ENCODE data around the gene PDE8A. TPM values are rescaled to one million over a fixed set of nuclear protein-coding genes. Genes with fewer than 3 reads are reported as not detected.
"Not testable (repeated sequence)": the region's sequence is repeated elsewhere in the genome, so short reads cannot be mapped to it uniquely, and the experiment has no call there.

PDE8A gene
- total RNA-seq, 2 experiments from 2014 or later: 23.2 to 24.4 TPM

DNA sequence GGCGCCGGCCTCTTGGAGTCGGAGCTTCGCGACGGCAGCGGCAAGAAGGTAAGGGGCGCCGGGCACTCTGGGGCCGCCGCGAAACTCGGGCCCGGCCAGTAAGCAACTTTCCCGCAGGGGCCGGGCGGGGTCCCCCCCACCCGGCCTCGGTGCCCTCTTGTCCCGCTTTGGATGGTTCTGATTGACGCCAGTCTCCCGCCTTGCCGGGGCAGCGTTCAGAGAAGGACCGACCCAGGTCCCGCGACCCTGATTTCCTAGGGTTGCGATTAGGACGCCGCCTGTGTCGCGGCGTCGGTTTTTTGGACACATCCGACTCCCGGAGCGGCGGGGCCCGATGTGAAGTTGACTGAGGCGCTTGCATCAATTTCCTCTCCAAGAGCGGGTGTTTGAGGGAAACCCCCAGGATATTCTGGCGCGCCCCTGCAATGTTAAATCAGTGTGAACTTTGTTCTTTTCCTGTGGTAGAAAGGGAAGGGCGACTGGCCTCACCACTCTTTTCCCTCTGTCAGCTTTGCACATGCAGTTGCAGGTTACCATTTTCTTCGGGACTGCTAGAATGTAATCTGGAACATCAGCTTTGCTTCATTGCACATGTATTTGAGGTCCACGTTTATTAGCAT is 755 bp downstream of the PDE8A start:
- POLR2A ChIA-PET: interaction anchor here (2.6 kb wide), 1 partner anchor 9 kb away, joined by 14 read pairs; no protein-coding TSS in a partner anchor
- intact Hi-C loops (cut with micrococcal nuclease): no loop called here
- no peak for ATAC-seq

DNA sequence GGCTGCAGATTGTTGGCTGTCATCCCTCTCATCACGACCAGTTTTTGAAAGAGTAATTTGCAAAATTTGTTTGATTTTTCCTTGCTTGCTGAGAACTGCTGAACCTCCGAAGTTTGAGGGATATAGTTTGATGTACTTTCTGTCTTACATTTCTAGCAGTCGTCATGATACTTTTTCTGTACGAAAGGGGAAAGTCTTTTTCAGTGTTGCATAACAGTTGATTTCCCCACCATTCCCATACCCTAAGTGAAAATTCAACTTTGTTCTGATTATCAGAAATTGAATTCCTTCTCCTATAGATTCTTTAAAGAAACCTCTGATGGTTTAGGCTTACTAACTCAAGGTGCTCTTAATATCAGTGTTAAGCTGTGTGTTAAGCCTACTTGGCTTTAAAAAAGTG is 1.6 kb downstream of the PDE8A start:
- peak overlapping the region; percentile 96 for H3K4me3 Mint-ChIP-seq
- intact Hi-C loops (cut with micrococcal nuclease): no loop called here
- peak overlapping the region; percentile 7 for H3K27ac Mint-ChIP-seq
- TF ChIP-seq, protein P1, sequence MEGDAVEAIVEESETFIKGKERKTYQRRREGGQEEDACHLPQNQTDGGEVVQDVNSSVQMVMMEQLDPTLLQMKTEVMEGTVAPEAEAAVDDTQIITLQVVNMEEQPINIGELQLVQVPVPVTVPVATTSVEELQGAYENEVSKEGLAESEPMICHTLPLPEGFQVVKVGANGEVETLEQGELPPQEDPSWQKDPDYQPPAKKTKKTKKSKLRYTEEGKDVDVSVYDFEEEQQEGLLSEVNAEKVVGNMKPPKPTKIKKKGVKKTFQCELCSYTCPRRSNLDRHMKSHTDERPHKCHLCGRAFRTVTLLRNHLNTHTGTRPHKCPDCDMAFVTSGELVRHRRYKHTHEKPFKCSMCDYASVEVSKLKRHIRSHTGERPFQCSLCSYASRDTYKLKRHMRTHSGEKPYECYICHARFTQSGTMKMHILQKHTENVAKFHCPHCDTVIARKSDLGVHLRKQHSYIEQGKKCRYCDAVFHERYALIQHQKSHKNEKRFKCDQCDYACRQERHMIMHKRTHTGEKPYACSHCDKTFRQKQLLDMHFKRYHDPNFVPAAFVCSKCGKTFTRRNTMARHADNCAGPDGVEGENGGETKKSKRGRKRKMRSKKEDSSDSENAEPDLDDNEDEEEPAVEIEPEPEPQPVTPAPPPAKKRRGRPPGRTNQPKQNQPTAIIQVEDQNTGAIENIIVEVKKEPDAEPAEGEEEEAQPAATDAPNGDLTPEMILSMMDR (IDR thresholded peaks at IDR 0.05): no peak
- peaks cover 54% of the 10 kb centered on the region for H3K4me1 Mint-ChIP-seq (ENCODE audit: low read depth)
- POLR2A ChIA-PET: no interaction called here
- ATAC-seq: no peak
- DNase-seq: no peak
- no peaks in the 10 kb centered on the region for H3K9me3 Mint-ChIP-seq
- peaks cover 4% of the 10 kb centered on the region for H3K36me3 Mint-ChIP-seq (ENCODE audit: low read depth)
- CTCF ChIA-PET: interaction anchor here (0.7 to 1.2 kb wide), 2 partner anchors 25 to 61 kb away, joined by 3 read pairs; no protein-coding TSS in a partner anchor
- H3K27me3 Mint-ChIP-seq: no peaks in the 10 kb centered on the region

More for the DNA sequence above, 755 bp downstream of the PDE8A start:
- Mint-ChIP-seq H3K27me3 (no peaks in the 10 kb centered on the region), H3K4me1 (ENCODE audit: low read depth) (peaks cover 50% of the 10 kb centered on the region), H3K27ac (peak overlapping the region; percentile 95), H3K36me3 (ENCODE audit: low read depth) (peaks cover 4% of the 10 kb centered on the region), H3K9me3 (no peaks in the 10 kb centered on the region), H3K4me3 (peak overlapping the region; percentile 96)
- CTCF ChIA-PET: interaction anchor here (1.2 kb wide), 1 partner anchor 61 kb away, joined by 3 read pairs; no protein-coding TSS in a partner anchor
- TF ChIP-seq, protein P1 (IDR thresholded peaks at IDR 0.05): no peak
- peak; percentile 80 for DNase-seq

DNA sequence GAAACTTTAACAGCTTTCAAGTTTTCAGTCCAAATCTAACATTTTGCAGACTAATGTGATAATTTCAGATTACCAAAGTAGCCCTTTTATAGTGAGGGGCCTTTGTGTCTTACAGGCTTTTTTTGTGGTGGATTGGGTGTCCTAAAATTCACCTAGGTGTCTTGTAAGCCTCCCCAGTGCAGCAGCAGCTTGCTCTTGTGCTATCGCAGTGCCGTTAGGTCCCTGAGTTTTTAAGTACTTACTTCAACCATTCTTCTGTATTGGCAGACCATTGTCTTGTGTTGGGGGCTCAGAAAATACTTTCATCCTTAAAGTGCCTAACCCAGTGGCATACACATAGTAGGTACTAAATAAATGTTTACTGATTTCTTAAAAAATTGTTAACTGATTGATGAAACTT is 2.1 kb downstream of the PDE8A start:
- ChIA-PET CTCF (interaction anchor here (0.7 kb wide), 1 partner anchor 24 kb away, joined by 3 read pairs; no protein-coding TSS in a partner anchor), POLR2A (interaction anchor here (0.7 kb wide), 1 partner anchor 22 kb away, joined by 4 read pairs; no protein-coding TSS in a partner anchor)
- H3K4me1 Mint-ChIP-seq (ENCODE audit: low read depth): peaks cover 58% of the 10 kb centered on the region
- H3K4me3 Mint-ChIP-seq: peak overlapping the region; percentile 96
- H3K27me3 Mint-ChIP-seq: no peaks in the 10 kb centered on the region
- ATAC-seq: no peak
- H3K27ac Mint-ChIP-seq: no peak overlapping the region
- TF ChIP-seq, protein P1 (IDR thresholded peaks at IDR 0.05): no peak
- intact Hi-C loops (cut with micrococcal nuclease): no loop called here
- no peaks in the 10 kb centered on the region for H3K9me3 Mint-ChIP-seq
- no peak for DNase-seq
- H3K36me3 Mint-ChIP-seq (ENCODE audit: low read depth): peaks cover 4% of the 10 kb centered on the region

DNA sequence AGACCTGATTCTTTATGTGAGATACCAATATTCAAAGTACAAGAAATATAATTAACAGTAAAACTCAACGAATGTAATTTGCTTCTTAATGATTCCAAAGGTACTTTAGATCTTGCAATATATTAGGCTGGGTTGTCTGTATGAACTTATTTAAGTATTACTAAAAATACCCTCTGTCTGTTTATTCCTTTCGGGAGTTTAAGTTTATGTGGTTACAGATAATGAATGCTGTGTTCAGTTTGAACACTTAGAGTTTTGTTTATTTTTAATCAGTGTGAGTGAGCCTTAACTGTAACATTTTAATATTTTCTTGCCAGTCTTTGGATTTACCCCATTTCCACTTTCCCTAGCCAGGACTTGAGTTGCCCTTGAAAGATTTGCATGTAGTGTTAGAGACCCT is 3.5 kb downstream of the PDE8A start:
- Mint-ChIP-seq H3K4me1 (ENCODE audit: low read depth) (peaks cover 57% of the 10 kb centered on the region), H3K36me3 (ENCODE audit: low read depth) (peaks cover 4% of the 10 kb centered on the region), H3K27me3 (no peaks in the 10 kb centered on the region), H3K9me3 (no peaks in the 10 kb centered on the region), H3K4me3 (no peak overlapping the region), H3K27ac (peak overlapping the region; percentile 18)
- TF ChIP-seq, protein P1 (IDR thresholded peaks at IDR 0.05): no peak
- ChIA-PET CTCF (no interaction called here), POLR2A (no interaction called here)
- ATAC-seq (no peak), DNase-seq (no peak)
- intact Hi-C loops (cut with micrococcal nuclease): no loop called here

DNA sequence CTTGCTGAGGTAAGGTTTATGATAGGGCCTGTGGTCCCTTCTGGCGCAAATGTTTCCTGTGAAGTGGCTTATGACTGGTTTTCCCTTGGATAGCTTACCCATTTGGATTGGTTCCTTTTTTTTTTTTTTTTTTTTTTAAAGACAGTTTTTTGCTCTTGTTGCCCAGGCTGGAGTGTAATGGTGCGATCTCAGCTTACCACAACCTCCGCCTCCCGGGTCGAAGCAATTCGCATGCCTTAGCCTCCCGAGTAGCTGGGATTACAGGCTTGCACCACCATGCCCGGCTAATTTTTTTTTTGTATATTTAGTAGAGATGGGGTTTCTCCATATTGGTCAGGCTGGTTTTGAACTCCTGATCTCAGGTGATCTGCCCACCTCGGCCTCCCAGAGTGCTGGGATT is 5.7 kb downstream of the PDE8A start:
- H3K27me3 Mint-ChIP-seq; DNase-seq; H3K4me3 Mint-ChIP-seq; intact Hi-C loops (cut with micrococcal nuclease); POLR2A ChIA-PET; H3K27ac Mint-ChIP-seq; ATAC-seq; H3K9me3 Mint-ChIP-seq; H3K36me3 Mint-ChIP-seq (ENCODE audit: low read depth): not testable (repeated sequence)
- H3K4me1 Mint-ChIP-seq (ENCODE audit: low read depth): peaks cover 76% of the 10 kb centered on the region
- CTCF ChIA-PET: interaction anchor here (1.8 kb wide), 1 partner anchor 43 kb away, joined by 5 read pairs; no protein-coding TSS in a partner anchor
